Effector memory CD4-positive, alpha-beta T cell (primary cell): Measurements from ENCODE around the gene HUS1B.

Source experiments
- DNase-seq, 3 donors: peaks; one replicate each; pipeline ENCODE4 v3.0.0-alpha.2; 2020
- H3K27ac ChIP-seq: 2 replicates; pipeline ENCODE4 v1.7.0; 2013; ENCODE audit warnings: mild to moderate bottlenecking, low read length, moderate library complexity; ENCODE audit not compliant: insufficient read depth, poor library complexity, severe bottlenecking
- H3K27me3 ChIP-seq: replicated peaks from 2 replicates; pipeline ENCODE4 v1.7.0; 2013; ENCODE audit warnings: mild to moderate bottlenecking, low read length; ENCODE audit not compliant: insufficient read depth, control insufficient read depth, poor library complexity, severe bottlenecking
- H3K36me3 ChIP-seq: 2 replicates; pipeline ENCODE4 v1.7.0; 2013; ENCODE audit warnings: mild to moderate bottlenecking, low read length, moderate library complexity; ENCODE audit not compliant: control insufficient read depth, insufficient read depth
- H3K4me1 ChIP-seq: 2 replicates; pipeline ENCODE4 v1.7.0; 2013; ENCODE audit warnings: low read length, mild to moderate bottlenecking; ENCODE audit not compliant: control insufficient read depth, insufficient read depth, poor library complexity, severe bottlenecking
- H3K4me3 ChIP-seq: 2 replicates; pipeline ENCODE4 v1.7.0; 2013; ENCODE audit warnings: low read length, low read depth, mild to moderate bottlenecking; ENCODE audit not compliant: insufficient read depth, poor library complexity, severe bottlenecking
- H3K9me3 ChIP-seq: 2 replicates; pipeline ENCODE4 v1.7.0; 2013; ENCODE audit warnings: mild to moderate bottlenecking, low read length, moderate library complexity; ENCODE audit not compliant: control insufficient read depth

The HUS1B gene

DNA sequence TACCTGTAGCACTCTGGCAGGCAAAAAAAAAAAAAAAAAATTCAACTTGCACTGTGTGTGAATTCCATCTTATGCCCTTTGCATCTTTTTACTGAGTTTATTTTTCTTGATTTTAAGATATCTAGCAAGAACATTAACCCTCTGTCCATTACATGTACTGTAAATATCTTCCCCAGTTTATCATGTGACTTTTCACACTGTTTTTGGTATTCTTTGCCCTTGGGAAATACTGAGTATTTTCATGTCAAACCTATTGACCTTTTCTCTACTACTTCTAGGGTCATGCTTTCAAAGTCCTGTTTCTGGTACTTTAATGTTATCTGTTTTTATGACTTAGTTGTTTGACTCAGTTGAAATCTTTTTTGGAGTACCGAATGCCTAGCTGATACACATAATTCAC lies 843 bp upstream of the HUS1B start:
- Histone ChIP-seq H3K36me3 (peaks cover 9% of the 10 kb centered on the region), H3K4me1 (no peaks in the 10 kb centered on the region), H3K27me3 (no peaks in the 10 kb centered on the region), H3K9me3 (no peaks in the 10 kb centered on the region), H3K27ac (no peak overlapping the region), H3K4me3 (no peak overlapping the region)
- no peak for DNase-seq

- Histone ChIP-seq H3K27me3 (no peaks in the 10 kb centered on the region), H3K27ac (no peak overlapping the region)
- no peak for DNase-seq
Measured at GRCh38 chr6:654136-654535, 2.8 kb downstream of the HUS1B start.

DNA sequence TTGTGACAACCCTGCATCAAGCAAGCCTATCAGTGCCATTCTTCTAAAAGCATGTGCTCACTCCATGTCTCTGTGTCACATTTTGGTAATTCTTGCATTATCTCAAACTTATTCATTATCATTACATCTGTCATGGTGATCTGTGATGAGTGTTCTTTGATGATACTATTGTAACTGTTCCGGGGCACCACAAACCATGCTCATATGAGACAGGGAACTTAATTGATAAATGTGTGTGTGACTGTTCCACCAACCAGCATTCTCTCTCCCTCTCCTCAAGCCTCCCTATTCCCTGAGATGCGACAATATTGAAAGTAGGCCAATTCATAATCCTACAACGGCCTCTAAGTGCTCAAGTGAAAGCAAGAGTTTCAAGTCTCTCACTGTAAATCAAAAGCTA lies 4.0 kb downstream of the HUS1B start:
- no peak overlapping the region for H3K4me3 ChIP-seq
- H3K36me3 ChIP-seq: peaks cover 9% of the 10 kb centered on the region
- H3K27ac ChIP-seq: no peak overlapping the region
- no peak for DNase-seq
- H3K9me3 ChIP-seq: no peaks in the 10 kb centered on the region
- H3K4me1 ChIP-seq: no peaks in the 10 kb centered on the region
- no peaks in the 10 kb centered on the region for H3K27me3 ChIP-seq

More at GRCh38 chr6:654136-654535, 2.8 kb downstream of the HUS1B start:
- H3K4me1 ChIP-seq: no peaks in the 10 kb centered on the region
- no peaks in the 10 kb centered on the region for H3K9me3 ChIP-seq
- H3K36me3 ChIP-seq: peaks cover 9% of the 10 kb centered on the region
- H3K4me3 ChIP-seq: no peak overlapping the region

GRCh38 chr6:650098-650497 lies 6.8 kb downstream of the HUS1B start:
- Histone ChIP-seq H3K9me3 (no peaks in the 10 kb centered on the region), H3K27me3 (no peaks in the 10 kb centered on the region), H3K27ac (no peak overlapping the region), H3K36me3 (no peaks in the 10 kb centered on the region), H3K4me3 (no peak overlapping the region), H3K4me1 (no peaks in the 10 kb centered on the region)
- no peak for DNase-seq

GRCh38 chr6:642805-643204 lies 14.1 kb downstream of the HUS1B start:
- no peaks in the 10 kb centered on the region for H3K27me3 ChIP-seq
- DNase-seq: no peak
- no peak overlapping the region for H3K4me3 ChIP-seq
- no peaks in the 10 kb centered on the region for H3K36me3 ChIP-seq
- no peaks in the 10 kb centered on the region for H3K9me3 ChIP-seq
- no peak overlapping the region for H3K27ac ChIP-seq
- H3K4me1 ChIP-seq: no peaks in the 10 kb centered on the region

DNA sequence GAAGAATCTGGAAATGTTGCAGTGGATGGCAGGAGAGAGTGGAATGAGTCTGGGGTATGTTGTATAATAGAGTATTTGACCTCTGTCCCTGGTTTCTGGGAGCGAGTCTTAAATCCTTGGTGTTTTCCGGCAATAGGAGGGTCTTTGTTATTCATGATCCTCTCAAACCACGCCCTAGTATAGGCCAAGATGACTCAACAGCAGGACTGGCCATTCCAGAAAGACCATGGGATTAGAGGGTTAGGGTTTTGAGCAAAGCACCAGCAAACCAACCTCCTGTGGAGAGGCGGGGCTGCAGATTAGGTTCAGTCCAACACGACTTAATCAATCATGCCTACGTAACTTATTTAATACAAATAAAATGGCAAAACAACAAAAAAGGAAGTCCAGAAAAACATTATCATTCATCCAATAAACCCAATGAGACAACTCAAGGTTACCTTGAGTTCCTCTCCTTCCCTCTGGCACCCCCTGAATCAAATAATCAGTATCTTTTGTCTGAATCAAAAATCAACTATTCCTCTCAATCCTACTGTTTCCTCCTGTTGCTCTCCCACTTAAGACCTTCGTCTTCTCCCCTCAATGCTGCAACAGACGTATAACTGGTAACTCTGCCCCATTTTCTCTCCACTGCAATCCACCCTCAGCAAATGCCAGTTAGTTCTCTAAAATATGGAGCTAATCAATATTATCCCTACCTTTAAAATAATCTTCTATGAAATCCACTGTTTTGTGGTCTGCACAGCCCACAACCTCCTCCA lies 15.5 kb downstream of the HUS1B start:
- Histone ChIP-seq H3K36me3 (peaks cover 7% of the 10 kb centered on the region), H3K9me3 (no peaks in the 10 kb centered on the region), H3K4me1 (no peaks in the 10 kb centered on the region), H3K27me3 (no peaks in the 10 kb centered on the region), H3K27ac (no peak overlapping the region), H3K4me3 (no peak overlapping the region)
- no peak for DNase-seq

DNA sequence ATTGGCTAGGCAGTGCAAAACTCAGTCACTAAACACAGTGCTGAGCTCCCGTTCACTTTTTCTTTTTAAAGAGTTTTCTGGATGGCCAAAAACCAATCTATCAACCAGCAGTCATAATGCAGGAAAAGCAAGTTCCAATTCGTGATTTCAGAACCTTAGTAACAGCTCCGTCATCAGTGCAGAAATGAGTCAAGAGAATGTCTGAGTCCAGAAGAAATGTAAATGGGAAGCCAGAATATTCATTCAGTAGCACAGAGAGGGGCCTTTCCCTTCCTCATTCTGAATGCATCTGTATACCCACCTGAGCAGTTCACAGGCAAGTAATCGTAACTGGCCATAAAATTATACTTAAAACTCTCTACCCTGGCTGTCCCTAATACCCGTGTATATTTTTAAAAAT lies 20.4 kb downstream of the HUS1B start:
- H3K27ac ChIP-seq: no peak overlapping the region
- no peaks in the 10 kb centered on the region for H3K27me3 ChIP-seq
- no peaks in the 10 kb centered on the region for H3K4me1 ChIP-seq
- DNase-seq: no peak
- H3K36me3 ChIP-seq: peaks cover 21% of the 10 kb centered on the region
- H3K4me3 ChIP-seq: no peak overlapping the region
- no peaks in the 10 kb centered on the region for H3K9me3 ChIP-seq

GRCh38 chr6:635233-635632 lies 21.7 kb downstream of the HUS1B start:
- peaks cover 21% of the 10 kb centered on the region for H3K36me3 ChIP-seq
- H3K4me1 ChIP-seq: no peaks in the 10 kb centered on the region
- no peaks in the 10 kb centered on the region for H3K27me3 ChIP-seq
- no peak overlapping the region for H3K4me3 ChIP-seq
- H3K27ac ChIP-seq: no peak overlapping the region
- no peaks in the 10 kb centered on the region for H3K9me3 ChIP-seq
- DNase-seq: no peak

DNA sequence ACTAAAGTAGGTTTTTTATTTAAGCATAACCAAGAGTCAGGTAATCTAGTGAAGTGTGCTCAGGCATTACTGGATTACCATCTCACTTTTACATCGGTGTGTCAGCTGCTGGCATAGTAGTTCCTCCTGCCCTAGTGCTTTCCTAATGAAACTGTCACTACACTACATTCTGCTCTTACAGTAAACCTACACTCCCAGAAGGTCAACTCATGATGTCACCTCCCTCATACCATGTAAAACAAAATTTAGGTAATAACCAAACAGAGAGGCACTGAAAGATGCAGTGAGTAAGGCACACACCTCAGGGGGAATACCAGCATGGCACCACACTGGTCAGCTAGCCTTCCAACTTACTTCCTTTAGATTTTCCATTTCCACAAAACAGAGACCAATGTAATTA lies 23.3 kb downstream of the HUS1B start:
- Histone ChIP-seq H3K9me3 (no peaks in the 10 kb centered on the region), H3K27me3 (no peaks in the 10 kb centered on the region), H3K4me3 (no peak overlapping the region), H3K4me1 (no peaks in the 10 kb centered on the region), H3K27ac (no peak overlapping the region), H3K36me3 (peaks cover 21% of the 10 kb centered on the region)
- no peak for DNase-seq

DNA sequence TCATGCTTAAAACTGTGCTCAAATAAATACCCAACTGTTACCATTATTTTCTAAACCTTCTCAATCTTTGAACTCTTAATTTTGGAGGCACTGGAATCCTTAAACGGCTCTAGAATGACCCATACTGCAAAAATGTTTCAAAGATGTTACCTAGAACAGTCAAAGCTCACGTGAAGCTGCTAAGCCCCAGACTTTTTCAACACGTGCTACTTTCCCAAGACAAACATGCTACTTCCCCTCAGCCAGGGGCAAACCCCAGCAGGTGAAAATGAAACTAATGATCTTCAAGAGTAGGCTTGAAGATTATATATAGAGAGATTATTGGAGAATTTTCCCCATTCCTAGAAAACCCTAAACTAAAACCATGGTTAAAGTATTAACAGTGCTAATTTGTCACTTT lies 28.1 kb downstream of the HUS1B start:
- Histone ChIP-seq H3K27me3 (no peaks in the 10 kb centered on the region), H3K36me3 (no peaks in the 10 kb centered on the region), H3K4me3 (no peak overlapping the region), H3K9me3 (no peaks in the 10 kb centered on the region), H3K27ac (no peak overlapping the region), H3K4me1 (no peaks in the 10 kb centered on the region)
- no peak for DNase-seq
